ENCODE results near the gene SMG9.
A peak's percentile ranks its signal among the peaks of the same experiment; 100 is the strongest.

The SMG9 gene

DNA sequence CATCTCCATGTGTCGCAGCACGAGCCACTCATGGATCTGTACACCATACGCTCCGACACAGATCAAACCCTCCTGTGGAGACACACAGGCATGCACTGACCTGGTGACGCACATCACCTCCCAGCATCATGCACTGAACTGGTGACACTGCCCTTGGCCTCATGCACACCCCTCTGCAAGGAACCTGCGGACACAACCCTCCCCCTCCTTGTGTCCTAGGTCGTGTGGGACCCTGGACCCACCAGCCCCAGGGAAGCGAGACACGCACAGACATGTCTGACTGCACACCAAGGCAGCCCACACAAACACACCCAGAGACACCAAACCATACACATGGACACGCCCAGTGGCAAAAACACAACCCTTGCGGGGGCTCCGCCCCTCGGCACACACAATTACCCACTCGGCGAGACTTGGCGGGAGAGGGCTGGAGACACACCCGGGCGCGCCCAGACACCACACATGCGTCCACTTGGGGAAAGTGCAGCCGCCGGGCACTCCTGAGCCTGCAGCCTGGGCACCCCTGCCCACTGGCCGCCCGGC lies 28.0 kb upstream of the SMG9 start:
- Histone ChIP-seq H3K27ac (no peak overlapping the region), H3K4me1 (peaks cover 0 to 35% (median 8%) of the 10 kb centered on the region in 4 donors), H3K36me3 (no peaks in the 10 kb centered on the region), H3K4me3 (no peak overlapping the region), H3K9me3 (no peaks in the 10 kb centered on the region), H3K27me3 (peaks cover 0 to 38% of the 10 kb centered on the region in 2 donors)
- intact Hi-C loops (cut with DNase I; ENCODE audit: low total_unique reads), result no loop called here
- no peak for DNase-seq
- TF ChIP-seq, protein P1, sequence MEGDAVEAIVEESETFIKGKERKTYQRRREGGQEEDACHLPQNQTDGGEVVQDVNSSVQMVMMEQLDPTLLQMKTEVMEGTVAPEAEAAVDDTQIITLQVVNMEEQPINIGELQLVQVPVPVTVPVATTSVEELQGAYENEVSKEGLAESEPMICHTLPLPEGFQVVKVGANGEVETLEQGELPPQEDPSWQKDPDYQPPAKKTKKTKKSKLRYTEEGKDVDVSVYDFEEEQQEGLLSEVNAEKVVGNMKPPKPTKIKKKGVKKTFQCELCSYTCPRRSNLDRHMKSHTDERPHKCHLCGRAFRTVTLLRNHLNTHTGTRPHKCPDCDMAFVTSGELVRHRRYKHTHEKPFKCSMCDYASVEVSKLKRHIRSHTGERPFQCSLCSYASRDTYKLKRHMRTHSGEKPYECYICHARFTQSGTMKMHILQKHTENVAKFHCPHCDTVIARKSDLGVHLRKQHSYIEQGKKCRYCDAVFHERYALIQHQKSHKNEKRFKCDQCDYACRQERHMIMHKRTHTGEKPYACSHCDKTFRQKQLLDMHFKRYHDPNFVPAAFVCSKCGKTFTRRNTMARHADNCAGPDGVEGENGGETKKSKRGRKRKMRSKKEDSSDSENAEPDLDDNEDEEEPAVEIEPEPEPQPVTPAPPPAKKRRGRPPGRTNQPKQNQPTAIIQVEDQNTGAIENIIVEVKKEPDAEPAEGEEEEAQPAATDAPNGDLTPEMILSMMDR (IDR thresholded peaks at IDR 0.05), result no peak

DNA sequence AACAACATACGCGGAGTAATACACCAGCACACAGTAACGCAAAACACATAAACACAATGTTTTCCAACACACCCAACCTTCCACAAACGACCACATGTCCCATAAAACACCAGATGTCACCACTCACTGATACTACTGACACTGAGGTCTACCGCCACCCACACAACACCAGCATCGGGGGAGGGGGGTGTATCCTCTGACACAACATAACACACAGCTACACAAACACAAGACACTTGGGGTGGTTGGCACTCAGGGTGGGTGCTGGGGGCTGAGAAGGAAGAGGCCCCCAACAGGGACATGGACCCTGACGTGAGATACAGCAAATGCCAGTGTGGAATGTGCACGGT lies 27.5 kb upstream of the SMG9 start:
- Histone ChIP-seq H3K4me3 (no peak overlapping the region), H3K36me3 (no peaks in the 10 kb centered on the region), H3K27me3 (peaks cover 0 to 39% of the 10 kb centered on the region in 2 donors), H3K4me1 (peaks cover 0 to 39% (median 10%) of the 10 kb centered on the region in 4 donors), H3K27ac (no peak overlapping the region), H3K9me3 (no peaks in the 10 kb centered on the region)
- DNase-seq, result no peak
- TF ChIP-seq, protein P1 (IDR thresholded peaks at IDR 0.05), result no peak
- intact Hi-C loops (cut with DNase I; ENCODE audit: low total_unique reads), result no loop called here

- H3K4me3 ChIP-seq, result no peak overlapping the region
- H3K4me1 ChIP-seq, result peaks cover 0 to 39% (median 10%) of the 10 kb centered on the region in 4 donors
- TF ChIP-seq, protein P1 (IDR thresholded peaks at IDR 0.05), result no peak
- no peak overlapping the region for H3K27ac ChIP-seq
- H3K27me3 ChIP-seq, result peaks cover 0 to 39% of the 10 kb centered on the region in 2 donors
- intact Hi-C loops (cut with DNase I; ENCODE audit: low total_unique reads), result no loop called here
- H3K36me3 ChIP-seq, result no peaks in the 10 kb centered on the region
- H3K9me3 ChIP-seq, result no peaks in the 10 kb centered on the region
- no peak for DNase-seq
Measured at GRCh38 chr19:43781630-43782310, 27.0 kb upstream of the SMG9 start.

- peak within 1 kb of the TSS in 1 of 2 donors; percentile 32 for H3K27ac ChIP-seq
- H3K36me3 ChIP-seq, result no peaks in the 10 kb centered on the region
- H3K4me1 ChIP-seq, result peaks cover 0 to 39% (median 10%) of the 10 kb centered on the region in 4 donors
- intact Hi-C loops (cut with DNase I; ENCODE audit: low total_unique reads), result no loop called here
- H3K4me3 ChIP-seq, result peak within 1 kb of the TSS; percentile 5 to 22
- H3K9me3 ChIP-seq, result no peaks in the 10 kb centered on the region
- no peak for DNase-seq
- peaks cover 0 to 43% of the 10 kb centered on the region in 2 donors for H3K27me3 ChIP-seq
- TF ChIP-seq, protein P1 (IDR thresholded peaks at IDR 0.05), result no peak
Measured at GRCh38 chr19:43780706-43781525, 26.2 kb upstream of the SMG9 start, which contains the start of gene KCNN4. Gene KCNN4 (minus strand): TSS chr19:43780973. CDS start chr19:43780861, 112 bp downstream.

GRCh38 chr19:43779820-43780219 lies 25.1 kb upstream of the SMG9 start:
- peaks cover 0 to 48% of the 10 kb centered on the region in 2 donors for H3K27me3 ChIP-seq
- peaks cover 2 to 34% (median 9%) of the 10 kb centered on the region in 4 donors for H3K4me1 ChIP-seq
- H3K27ac ChIP-seq, result peak overlapping the region in 1 of 2 donors; percentile 32
- peak overlapping the region; percentile 5 to 22 for H3K4me3 ChIP-seq
- no peak for DNase-seq
- intact Hi-C loops (cut with DNase I; ENCODE audit: low total_unique reads), result no loop called here
- H3K36me3 ChIP-seq, result no peaks in the 10 kb centered on the region
- no peaks in the 10 kb centered on the region for H3K9me3 ChIP-seq
- TF ChIP-seq, protein P1 (IDR thresholded peaks at IDR 0.05), result no peak

All from tibial artery (tissue), 4 donors.